Epithelial cell of esophagus (primary cell): ENCODE measurements around the gene SRGAP1.

ENCODE experiments used
- DNase-seq: peaks from one replicate; pipeline ENCODE4 v3.0.0; 2010; ENCODE audit warnings: low read depth
- H3K4me3 ChIP-seq: 2 replicates; pipeline ENCODE4 v1.5.1; 2011; ENCODE audit warnings: mild to moderate bottlenecking, low read length, control low read depth
- TF ChIP-seq, protein P1 (sequence below): IDR thresholded peaks from 2 replicates; pipeline ENCODE4 v1.5.1; 2011; ENCODE audit warnings: low read depth, mild to moderate bottlenecking, low read length, control low read depth, inconsistent platforms; ENCODE audit not compliant: insufficient read depth; ENCODE audit errors: missing control alignments

SRGAP1 gene

GRCh38 chr12:64085996-64086395, 241.5 kb downstream of the SRGAP1 start:
- no peak for DNase-seq
- TF ChIP-seq, protein P1, sequence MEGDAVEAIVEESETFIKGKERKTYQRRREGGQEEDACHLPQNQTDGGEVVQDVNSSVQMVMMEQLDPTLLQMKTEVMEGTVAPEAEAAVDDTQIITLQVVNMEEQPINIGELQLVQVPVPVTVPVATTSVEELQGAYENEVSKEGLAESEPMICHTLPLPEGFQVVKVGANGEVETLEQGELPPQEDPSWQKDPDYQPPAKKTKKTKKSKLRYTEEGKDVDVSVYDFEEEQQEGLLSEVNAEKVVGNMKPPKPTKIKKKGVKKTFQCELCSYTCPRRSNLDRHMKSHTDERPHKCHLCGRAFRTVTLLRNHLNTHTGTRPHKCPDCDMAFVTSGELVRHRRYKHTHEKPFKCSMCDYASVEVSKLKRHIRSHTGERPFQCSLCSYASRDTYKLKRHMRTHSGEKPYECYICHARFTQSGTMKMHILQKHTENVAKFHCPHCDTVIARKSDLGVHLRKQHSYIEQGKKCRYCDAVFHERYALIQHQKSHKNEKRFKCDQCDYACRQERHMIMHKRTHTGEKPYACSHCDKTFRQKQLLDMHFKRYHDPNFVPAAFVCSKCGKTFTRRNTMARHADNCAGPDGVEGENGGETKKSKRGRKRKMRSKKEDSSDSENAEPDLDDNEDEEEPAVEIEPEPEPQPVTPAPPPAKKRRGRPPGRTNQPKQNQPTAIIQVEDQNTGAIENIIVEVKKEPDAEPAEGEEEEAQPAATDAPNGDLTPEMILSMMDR = no peak
- no peak overlapping the region for H3K4me3 ChIP-seq

GRCh38 chr12:64086946-64087345, 242.4 kb downstream of the SRGAP1 start:
- no peak overlapping the region for H3K4me3 ChIP-seq
- TF ChIP-seq, protein P1 = no peak
- DNase-seq = no peak

DNA sequence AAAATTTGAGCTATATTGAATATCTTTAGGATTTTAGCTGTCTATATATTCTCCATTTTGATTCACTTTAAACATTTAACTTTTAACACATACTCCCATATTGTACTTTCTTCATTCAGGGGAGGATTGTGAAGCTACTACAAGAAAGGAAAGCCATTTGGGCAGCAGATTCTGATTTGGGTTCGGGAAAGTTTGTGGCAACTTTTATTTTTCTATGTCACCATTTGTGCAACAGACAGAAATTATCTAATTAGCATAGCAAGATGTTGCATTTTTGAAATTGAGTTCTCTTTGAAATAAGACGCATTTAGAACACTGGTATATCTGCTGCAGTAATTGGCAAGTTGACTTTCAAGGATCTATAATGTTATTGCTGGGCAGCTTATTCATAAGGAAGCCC, 243.3 kb downstream of the SRGAP1 start:
- TF ChIP-seq, protein P1 = no peak
- no peak for DNase-seq
- H3K4me3 ChIP-seq = no peak overlapping the region

DNA sequence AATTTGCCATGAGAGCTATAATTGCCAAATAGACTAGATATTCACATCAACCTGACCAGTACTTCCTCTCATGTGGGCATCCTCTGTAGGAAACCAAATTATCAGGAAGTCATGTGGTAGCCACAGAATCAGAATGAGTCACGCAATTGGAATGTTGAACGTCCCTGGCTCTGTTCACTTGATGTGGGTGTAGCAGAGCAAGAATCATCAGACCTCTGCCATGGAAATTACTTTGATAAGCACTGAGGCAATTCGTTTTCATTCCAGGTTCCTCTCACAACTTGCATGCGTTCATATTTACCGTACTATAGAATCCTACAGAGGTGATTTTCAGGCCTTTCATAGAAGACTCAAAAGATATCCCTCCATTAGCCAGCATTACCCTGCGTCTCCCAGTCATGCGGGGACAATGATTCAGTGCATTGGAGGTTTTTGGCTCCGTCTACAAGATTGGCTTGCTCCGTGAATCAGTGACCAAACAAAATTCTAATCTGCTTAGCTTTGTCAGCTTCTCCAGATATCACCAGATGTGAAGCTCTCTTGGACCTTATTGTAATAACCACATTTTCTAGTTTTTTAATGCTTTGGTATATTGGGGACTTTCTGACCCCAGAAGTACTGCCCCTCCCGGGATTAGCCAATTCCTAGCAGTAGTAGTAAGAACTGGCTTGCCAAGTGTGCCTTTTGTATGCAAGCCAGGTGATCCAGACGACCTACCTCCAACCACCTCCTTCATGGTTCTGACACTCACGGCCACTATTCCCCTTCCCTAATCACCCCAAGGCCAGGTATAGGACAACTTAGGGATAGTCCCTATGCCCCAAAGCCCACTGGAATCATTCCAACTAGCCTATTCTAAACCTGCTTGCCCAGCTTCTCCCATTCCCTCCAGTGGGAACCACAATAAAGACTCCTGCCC, 244.2 kb downstream of the SRGAP1 start:
- peak; percentile 95 for DNase-seq
- TF ChIP-seq, protein P1 = no peak
- H3K4me3 ChIP-seq = peak overlapping the region; percentile 25

GRCh38 chr12:64090047-64090446, 245.5 kb downstream of the SRGAP1 start:
- DNase-seq = no peak
- no peak overlapping the region for H3K4me3 ChIP-seq
- TF ChIP-seq, protein P1 = no peak

- no peak for DNase-seq
- TF ChIP-seq, protein P1 = no peak
- H3K4me3 ChIP-seq = no peak overlapping the region
Measured at GRCh38 chr12:64091186-64091585, 246.7 kb downstream of the SRGAP1 start.
